Mucosa of stomach (tissue), 1 donor: ENCODE measurements around the gene SRRM1.
"Not testable (repeated sequence)": the region's sequence is repeated elsewhere in the genome, so short reads cannot be mapped to it uniquely, and the experiment has no call there.

ENCODE experiments used
- H3K27me3 ChIP-seq: one replicate; pipeline ENCODE4 v1.7.0; 2013; ENCODE audit warnings: mild to moderate bottlenecking, low read length; ENCODE audit not compliant: control insufficient read depth, insufficient read depth
- H3K36me3 ChIP-seq: one replicate; pipeline ENCODE4 v1.7.0; 2013; ENCODE audit warnings: low read length; ENCODE audit not compliant: control insufficient read depth, insufficient read depth
- H3K4me1 ChIP-seq: one replicate; pipeline ENCODE4 v1.7.0; 2013; ENCODE audit warnings: mild to moderate bottlenecking, low read length; ENCODE audit not compliant: control insufficient read depth, insufficient read depth
- H3K4me3 ChIP-seq: one replicate; pipeline ENCODE4 v1.7.0; 2013; ENCODE audit warnings: low read length
- H3K9ac ChIP-seq: one replicate; pipeline ENCODE4 v1.7.0; 2013; ENCODE audit warnings: mild to moderate bottlenecking, low read length, moderate library complexity
- H3K9me3 ChIP-seq: one replicate; pipeline ENCODE4 v1.7.0; 2013; ENCODE audit warnings: mild to moderate bottlenecking, low read length, moderate library complexity; ENCODE audit not compliant: control insufficient read depth
- donor health status: Pancreatic carcinoma.

Gene SRRM1

GRCh38 chr1:24713736-24714135 lies 70.6 kb downstream of the SRRM1 start:
- Histone ChIP-seq H3K9me3 (no peaks in the 10 kb centered on the region), H3K9ac (no peak overlapping the region), H3K4me3 (no peak overlapping the region), H3K27me3 (no peaks in the 10 kb centered on the region), H3K4me1 (no peaks in the 10 kb centered on the region), H3K36me3 (no peaks in the 10 kb centered on the region)

GRCh38 chr1:24714859-24715520 lies 71.9 kb downstream of the SRRM1 start:
- no peaks in the 10 kb centered on the region for H3K9me3 ChIP-seq
- H3K9ac ChIP-seq, result no peak overlapping the region
- no peaks in the 10 kb centered on the region for H3K36me3 ChIP-seq
- H3K4me1 ChIP-seq, result no peaks in the 10 kb centered on the region
- H3K27me3 ChIP-seq, result no peaks in the 10 kb centered on the region
- H3K4me3 ChIP-seq, result no peak overlapping the region

- no peaks in the 10 kb centered on the region for H3K36me3 ChIP-seq
- H3K4me3 ChIP-seq, result no peak overlapping the region
- H3K4me1 ChIP-seq, result no peaks in the 10 kb centered on the region
- no peak overlapping the region for H3K9ac ChIP-seq
- no peaks in the 10 kb centered on the region for H3K9me3 ChIP-seq
- H3K27me3 ChIP-seq, result no peaks in the 10 kb centered on the region
Measured at GRCh38 chr1:24715658-24716057, 72.6 kb downstream of the SRRM1 start.

- H3K4me3 ChIP-seq, result no peak overlapping the region
- H3K4me1 ChIP-seq, result peaks cover 3% of the 10 kb centered on the region
- H3K36me3 ChIP-seq, result no peaks in the 10 kb centered on the region
- H3K9ac ChIP-seq, result no peak overlapping the region
- no peaks in the 10 kb centered on the region for H3K9me3 ChIP-seq
- no peaks in the 10 kb centered on the region for H3K27me3 ChIP-seq
Measured at GRCh38 chr1:24717887-24718650, 75.0 kb downstream of the SRRM1 start.

- H3K27me3 ChIP-seq, result no peaks in the 10 kb centered on the region
- H3K9me3 ChIP-seq, result no peaks in the 10 kb centered on the region
- no peak overlapping the region for H3K4me3 ChIP-seq
- H3K9ac ChIP-seq, result no peak overlapping the region
- peaks cover 15% of the 10 kb centered on the region for H3K4me1 ChIP-seq
- H3K36me3 ChIP-seq, result no peaks in the 10 kb centered on the region
Measured at GRCh38 chr1:24720152-24720551, 77.0 kb downstream of the SRRM1 start.

- Histone ChIP-seq H3K9ac (no peak overlapping the region), H3K27me3 (no peaks in the 10 kb centered on the region), H3K36me3 (no peaks in the 10 kb centered on the region), H3K4me3 (no peak overlapping the region), H3K4me1 (peaks cover 25% of the 10 kb centered on the region), H3K9me3 (no peaks in the 10 kb centered on the region)
Measured at GRCh38 chr1:24721533-24721932, 78.4 kb downstream of the SRRM1 start.

GRCh38 chr1:24722073-24723035 lies 79.3 kb downstream of the SRRM1 start:
- H3K36me3 ChIP-seq, H3K9ac ChIP-seq, H3K4me3 ChIP-seq, H3K9me3 ChIP-seq, H3K27me3 ChIP-seq: not testable (repeated sequence)
- H3K4me1 ChIP-seq, result peaks cover 27% of the 10 kb centered on the region
